MCF 10A (cell line): ENCODE data around the gene ZNF225. TPM values are rescaled to one million over a fixed set of nuclear protein-coding genes. Genes with fewer than 3 reads are reported as not detected.
"Not testable (repeated sequence)": the region's sequence is repeated elsewhere in the genome, so short reads cannot be mapped to it uniquely, and the experiment has no call there.

ENCODE experiments used
- BruUV-seq: library from RNA; stranded (reverse); fragments of 400-500 nt; replicated peaks from 2 replicates; lab custom pipeline; 2021; lab: Mats Ljungman, UMichigan
- CTCF ChIA-PET: fragments of 300-600 bp; sonication (Branson Sonifier 250); formaldehyde crosslinking; extraction: SDS; loops from one replicate; lab custom pipeline; 2021; ENCODE audit warnings: antibody characterized with exemption, inconsistent platforms; lab: Yijun Ruan, JAX
- POLR2A ChIA-PET: fragments of 300-600, 350-650 bp; sonication (Branson Sonifier 250); formaldehyde crosslinking; extraction: SDS; loops from one replicate; lab custom pipeline; 2020; ENCODE audit warnings: antibody characterized with exemption, inconsistent platforms; lab: Yijun Ruan, JAX
- DNase-seq: peaks from one replicate; pipeline ENCODE4 v3.0.0-alpha.2; 2018; ENCODE audit not compliant: unreplicated experiment
- H3K27ac Mint-ChIP-seq: one replicate; pipeline ENCODE4 v1.8.0; 2022; ENCODE audit warnings: mild to moderate bottlenecking, low read depth, mixed read lengths; ENCODE audit not compliant: unreplicated experiment
- H3K27me3 Mint-ChIP-seq: one replicate; pipeline ENCODE4 v1.8.0; 2022; ENCODE audit warnings: mixed read lengths; ENCODE audit not compliant: insufficient read depth, unreplicated experiment
- H3K36me3 Mint-ChIP-seq: one replicate; pipeline ENCODE4 v1.8.0; 2022; ENCODE audit warnings: mild to moderate bottlenecking, moderate library complexity, mixed read lengths; ENCODE audit not compliant: insufficient read depth, unreplicated experiment
- H3K4me1 Mint-ChIP-seq: one replicate; pipeline ENCODE4 v1.8.0; 2022; ENCODE audit warnings: mixed read lengths; ENCODE audit not compliant: insufficient read depth, unreplicated experiment
- H3K4me3 Mint-ChIP-seq: one replicate; pipeline ENCODE4 v1.8.0; 2022; ENCODE audit warnings: mild to moderate bottlenecking, moderate library complexity, mixed read lengths; ENCODE audit not compliant: unreplicated experiment
- H3K9me3 Mint-ChIP-seq: one replicate; pipeline ENCODE4 v1.8.0; 2022; ENCODE audit warnings: mixed read lengths; ENCODE audit not compliant: unreplicated experiment
- intact Hi-C: fragments of 100-400 bp; cut with micrococcal nuclease; formaldehyde crosslinking; loops from 2 replicates; pipeline ENCODE4 v1.14.1; 2022
- total RNA-seq: library from RNA; stranded (reverse); gene quantifications from 2 replicates; pipeline ENCODE4 v1.2.3, GENCODE V29; 2022
- TF ChIP-seq, protein P1 (sequence below): fragments of 200-600 bp; IDR thresholded peaks from one replicate; pipeline ENCODE4 v1.8.0; 2022; ENCODE audit warnings: antibody characterized with exemption, mild to moderate bottlenecking; ENCODE audit not compliant: unreplicated experiment

Gene ZNF225
- total RNA-seq, 1 experiment from 2014 or later: 3.6 TPM

DNA sequence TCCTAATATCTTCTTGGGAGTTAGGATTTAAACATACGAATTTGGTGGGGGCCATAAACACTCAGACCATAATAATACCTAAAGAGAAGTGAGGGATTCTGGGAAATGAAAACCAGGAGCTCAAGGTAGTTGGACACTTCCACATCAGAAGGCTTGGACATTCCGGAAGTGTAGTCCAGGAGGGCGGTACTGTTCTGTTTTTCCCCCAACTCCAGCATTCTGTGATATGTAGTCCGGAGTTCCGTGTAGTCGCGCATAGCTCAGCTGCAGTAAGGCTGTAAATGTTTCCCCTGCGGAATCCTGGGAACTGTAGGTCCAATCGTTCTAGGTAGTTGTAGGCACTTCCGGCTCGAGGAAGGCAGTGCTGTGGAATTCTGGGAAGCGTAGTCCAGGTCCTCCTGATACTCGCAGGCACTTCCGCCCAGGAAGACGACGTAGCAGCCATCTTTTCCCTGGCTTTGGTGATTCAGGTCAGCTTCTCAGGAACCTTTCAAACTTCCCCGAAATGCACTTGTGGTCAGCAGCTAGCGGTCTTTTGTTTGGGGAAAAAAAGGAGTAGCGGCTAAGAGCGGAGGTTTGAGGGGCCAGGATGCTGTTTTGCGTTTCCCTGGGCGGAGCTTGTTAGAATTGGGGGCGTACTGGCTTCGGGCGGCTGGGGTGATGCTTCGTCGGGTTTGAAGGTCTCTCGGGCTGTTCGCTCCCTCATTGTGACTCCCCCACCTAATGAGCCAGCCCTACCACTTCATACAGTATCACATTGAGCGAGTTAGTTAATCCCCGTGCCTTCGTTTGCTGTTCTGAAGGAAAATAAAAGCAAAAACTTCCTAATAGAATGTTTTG is 51.7 kb downstream of the ZNF225 start, which contains the start of gene ZNF226:
Gene ZNF226, plus strand, starts transcription at position 428 of the 840 bp plus-strand sequence. CDS start 4,981 bp downstream, outside the sequence.
- peak within 1 kb of the TSS; percentile 98 for H3K4me3 Mint-ChIP-seq
- TF ChIP-seq, protein P1, sequence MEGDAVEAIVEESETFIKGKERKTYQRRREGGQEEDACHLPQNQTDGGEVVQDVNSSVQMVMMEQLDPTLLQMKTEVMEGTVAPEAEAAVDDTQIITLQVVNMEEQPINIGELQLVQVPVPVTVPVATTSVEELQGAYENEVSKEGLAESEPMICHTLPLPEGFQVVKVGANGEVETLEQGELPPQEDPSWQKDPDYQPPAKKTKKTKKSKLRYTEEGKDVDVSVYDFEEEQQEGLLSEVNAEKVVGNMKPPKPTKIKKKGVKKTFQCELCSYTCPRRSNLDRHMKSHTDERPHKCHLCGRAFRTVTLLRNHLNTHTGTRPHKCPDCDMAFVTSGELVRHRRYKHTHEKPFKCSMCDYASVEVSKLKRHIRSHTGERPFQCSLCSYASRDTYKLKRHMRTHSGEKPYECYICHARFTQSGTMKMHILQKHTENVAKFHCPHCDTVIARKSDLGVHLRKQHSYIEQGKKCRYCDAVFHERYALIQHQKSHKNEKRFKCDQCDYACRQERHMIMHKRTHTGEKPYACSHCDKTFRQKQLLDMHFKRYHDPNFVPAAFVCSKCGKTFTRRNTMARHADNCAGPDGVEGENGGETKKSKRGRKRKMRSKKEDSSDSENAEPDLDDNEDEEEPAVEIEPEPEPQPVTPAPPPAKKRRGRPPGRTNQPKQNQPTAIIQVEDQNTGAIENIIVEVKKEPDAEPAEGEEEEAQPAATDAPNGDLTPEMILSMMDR: no peak
- H3K27ac Mint-ChIP-seq: peak within 1 kb of the TSS; percentile 96
- peaks cover 9% of the 10 kb centered on the region for H3K4me1 Mint-ChIP-seq
- H3K36me3 Mint-ChIP-seq: peaks cover 47% of the 10 kb centered on the region
- CTCF ChIA-PET: interaction anchor here (0.5 to 1.3 kb wide), 4 partner anchors 27 to 717 kb away, joined by 3 to 4 read pairs (median 3); no protein-coding TSS in a partner anchor
- POLR2A ChIA-PET: interaction anchor here (0.6 to 3.1 kb wide), 33 partner anchors 10 to 984 kb away, joined by 3 to 42 read pairs (median 4); partner anchors contain the start of genes ZNF180, ZNF221, ZNF222 and ZNF224
- peak; percentile 98 for DNase-seq
- no peaks in the 10 kb centered on the region for H3K27me3 Mint-ChIP-seq
- H3K9me3 Mint-ChIP-seq: peaks cover 20% of the 10 kb centered on the region
- intact Hi-C loops: loop anchor here (1.0 to 10.0 kb wide), 2 partner anchors 47 to 340 kb away; partner anchors contain the start of genes ZNF180 and ZNF227
- no TSS peak for BruUV-seq

DNA sequence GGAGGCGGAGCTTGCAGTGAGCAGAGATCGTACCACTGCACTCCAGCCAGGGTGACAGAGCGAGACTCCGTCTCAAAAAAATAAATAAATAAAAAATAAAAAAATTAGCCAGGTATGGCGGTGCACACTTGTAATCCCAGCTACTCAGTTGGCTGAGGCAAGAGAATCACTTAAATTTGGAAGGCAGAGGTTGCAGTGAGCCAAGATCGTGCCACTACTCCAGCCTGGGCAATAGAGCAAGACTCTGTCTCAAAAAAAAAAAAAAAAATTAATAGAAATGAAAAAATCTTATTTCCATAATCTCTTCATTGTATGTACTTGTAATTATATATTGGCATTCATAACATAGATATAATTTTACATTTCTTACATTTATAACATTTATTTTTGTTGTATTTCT is 57.5 kb downstream of the ZNF225 start:
- POLR2A ChIA-PET: interaction anchor here (0.9 kb wide), 1 partner anchor 75 kb away, joined by 4 read pairs; no protein-coding TSS in a partner anchor
- Mint-ChIP-seq H3K9me3 (peaks cover 25% of the 10 kb centered on the region), H3K36me3 (peaks cover 98% of the 10 kb centered on the region)
- H3K4me3 Mint-ChIP-seq, H3K27me3 Mint-ChIP-seq, DNase-seq, CTCF ChIA-PET, H3K27ac Mint-ChIP-seq, intact Hi-C loops, H3K4me1 Mint-ChIP-seq, BruUV-seq: not testable (repeated sequence)

DNA sequence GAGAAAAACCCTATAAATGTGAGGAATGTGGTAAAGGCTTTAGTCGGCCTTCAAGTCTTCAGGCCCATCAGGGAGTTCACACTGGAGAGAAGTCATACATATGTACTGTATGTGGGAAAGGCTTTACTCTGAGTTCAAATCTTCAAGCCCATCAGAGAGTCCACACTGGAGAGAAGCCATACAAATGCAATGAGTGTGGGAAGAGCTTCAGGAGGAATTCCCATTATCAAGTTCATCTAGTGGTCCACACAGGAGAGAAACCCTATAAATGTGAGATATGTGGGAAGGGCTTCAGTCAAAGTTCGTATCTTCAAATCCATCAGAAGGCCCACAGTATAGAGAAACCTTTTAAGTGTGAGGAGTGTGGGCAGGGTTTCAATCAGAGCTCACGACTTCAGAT is 63.4 kb downstream of the ZNF225 start:
- no peaks in the 10 kb centered on the region for H3K4me1 Mint-ChIP-seq
- H3K36me3 Mint-ChIP-seq: peaks cover 62% of the 10 kb centered on the region
- no peak for DNase-seq
- no TSS peak for BruUV-seq
- H3K9me3 Mint-ChIP-seq: peaks cover 37% of the 10 kb centered on the region
- TF ChIP-seq, protein P1: no peak
- no peak overlapping the region for H3K27ac Mint-ChIP-seq
- intact Hi-C loops: no loop called here
- ChIA-PET POLR2A (interaction anchor here (0.6 to 1.1 kb wide), 3 partner anchors 68 to 204 kb away, joined by 3 read pairs; no protein-coding TSS in a partner anchor), CTCF (no interaction called here)
- no peak overlapping the region for H3K4me3 Mint-ChIP-seq
- no peaks in the 10 kb centered on the region for H3K27me3 Mint-ChIP-seq

DNA sequence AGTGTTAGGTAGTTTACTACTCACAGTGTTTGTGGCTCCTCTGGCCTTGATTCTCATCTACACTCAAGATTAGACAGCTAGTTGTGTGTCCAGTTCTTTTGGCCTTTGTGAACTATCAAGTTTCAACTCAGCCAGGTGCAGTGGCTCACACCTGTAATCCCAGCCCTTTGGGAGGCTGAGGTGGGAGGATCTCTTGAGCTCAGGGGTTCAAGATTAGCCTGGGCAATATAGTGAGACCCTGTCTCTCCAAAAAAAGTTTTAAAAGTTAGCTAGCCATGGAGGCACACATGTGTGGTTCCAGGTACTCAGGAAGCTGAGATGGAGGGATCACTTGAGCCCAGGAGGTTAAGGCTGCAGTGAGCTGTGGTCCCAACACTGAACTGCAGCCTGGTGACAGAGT is 67.8 kb downstream of the ZNF225 start:
- no peak for DNase-seq
- peaks cover 33% of the 10 kb centered on the region for H3K9me3 Mint-ChIP-seq
- intact Hi-C loops: no loop called here
- no peak overlapping the region for H3K4me3 Mint-ChIP-seq
- H3K4me1 Mint-ChIP-seq: no peaks in the 10 kb centered on the region
- peaks cover 19% of the 10 kb centered on the region for H3K36me3 Mint-ChIP-seq
- ChIA-PET CTCF (no interaction called here), POLR2A (interaction anchor here (0.6 to 1.9 kb wide), 2 partner anchors 9 to 26 kb away, joined by 3 to 7 read pairs; no protein-coding TSS in a partner anchor)
- TF ChIP-seq, protein P1: no peak
- no TSS peak for BruUV-seq
- H3K27me3 Mint-ChIP-seq: no peaks in the 10 kb centered on the region
- no peak overlapping the region for H3K27ac Mint-ChIP-seq
